Stomach smooth muscle (tissue), 2 donors: ENCODE results near the gene LRRC37A3.
"Not testable (repeated sequence)": the region's sequence is repeated elsewhere in the genome, so short reads cannot be mapped to it uniquely, and the experiment has no call there.

Experiments
- H3K27ac ChIP-seq: one replicate; pipeline ENCODE4 v1.7.0; 2013; ENCODE audit warnings: mild to moderate bottlenecking, low read length, inconsistent platforms
- H3K27me3 ChIP-seq, 2 donors: one replicate each; pipeline ENCODE4 v1.7.0; 2013; ENCODE audit warnings: low read length in 2 of 2; ENCODE audit not compliant: insufficient read depth in 2 of 2, control insufficient read depth in 1 of 2
- H3K36me3 ChIP-seq, 2 donors: one replicate each; pipeline ENCODE4 v1.7.0; 2013; ENCODE audit warnings: low read length in 2 of 2; ENCODE audit not compliant: control insufficient read depth in 2 of 2, insufficient read depth in 2 of 2
- H3K4me1 ChIP-seq: one replicate; pipeline ENCODE4 v1.7.0; 2013; ENCODE audit warnings: low read length; ENCODE audit not compliant: control insufficient read depth, insufficient read depth
- H3K4me3 ChIP-seq, 2 donors: one replicate each; pipeline ENCODE4 v1.7.0; 2013; ENCODE audit warnings: low read length in 2 of 2
- H3K9ac ChIP-seq, 2 donors: one replicate each; pipeline ENCODE4 v1.7.0; 2013; ENCODE audit warnings: low read length in 2 of 2, mild to moderate bottlenecking in 1 of 2
- H3K9me3 ChIP-seq, 2 donors: one replicate each; pipeline ENCODE4 v1.7.0; 2013; ENCODE audit warnings: low read length in 2 of 2; ENCODE audit not compliant: control insufficient read depth in 2 of 2
- donor health status: healthy.
- donor health status: Pancreatic carcinoma.

The LRRC37A3 gene

DNA sequence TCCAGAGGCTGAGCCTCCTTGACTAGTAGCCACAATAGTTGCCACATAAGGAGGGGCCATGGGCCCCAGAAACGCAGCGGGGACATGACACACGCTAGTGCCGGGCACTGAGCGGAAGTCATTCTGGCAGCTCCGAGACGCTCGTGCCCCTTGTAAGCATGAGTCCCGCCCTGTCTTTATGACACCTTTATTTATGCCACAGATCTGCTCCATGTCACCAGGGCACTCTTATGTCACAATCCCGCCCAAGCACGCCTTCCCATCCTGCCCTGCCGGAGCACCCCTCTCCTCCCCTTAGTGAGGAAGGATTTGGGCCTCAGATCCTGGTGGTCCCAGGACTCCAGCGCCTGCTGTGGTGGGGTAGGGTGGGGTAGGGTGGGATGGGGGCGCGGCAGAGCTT, 22.1 kb downstream of the LRRC37A3 start:
- not testable (repeated sequence) for H3K4me3 ChIP-seq, H3K36me3 ChIP-seq, H3K4me1 ChIP-seq, H3K27ac ChIP-seq, H3K9ac ChIP-seq, H3K27me3 ChIP-seq, H3K9me3 ChIP-seq

DNA sequence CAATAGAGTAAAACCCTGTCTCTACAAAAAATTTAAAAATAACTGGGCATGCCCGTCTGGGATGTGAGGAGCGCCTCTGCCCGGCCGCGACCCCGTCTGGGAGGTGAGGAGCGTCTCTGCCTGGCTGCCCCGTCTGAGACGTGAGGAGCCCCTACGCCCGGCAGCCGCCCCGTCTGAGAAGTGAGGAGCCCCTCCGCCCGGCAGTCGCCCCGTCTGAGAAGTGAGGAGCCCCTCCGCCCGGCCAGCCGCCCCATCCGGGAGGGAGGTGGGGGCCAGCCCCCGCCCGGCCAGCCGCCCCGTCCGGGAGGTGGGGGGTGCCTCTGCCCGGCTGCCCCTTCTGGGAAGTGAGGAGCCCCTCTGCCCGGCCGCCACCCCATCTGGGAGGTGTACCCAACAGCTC, 45.1 kb downstream of the LRRC37A3 start:
- not testable (repeated sequence) for H3K27ac ChIP-seq, H3K27me3 ChIP-seq, H3K4me1 ChIP-seq, H3K4me3 ChIP-seq, H3K9me3 ChIP-seq, H3K36me3 ChIP-seq, H3K9ac ChIP-seq

- H3K36me3 ChIP-seq, H3K4me1 ChIP-seq, H3K4me3 ChIP-seq, H3K9ac ChIP-seq, H3K27me3 ChIP-seq, H3K9me3 ChIP-seq, H3K27ac ChIP-seq: not testable (repeated sequence)
Observed at GRCh38 chr17:64847504-64848466, 71.5 kb downstream of the LRRC37A3 start.

GRCh38 chr17:64846892-64847291, 72.4 kb downstream of the LRRC37A3 start:
- not testable (repeated sequence) for H3K9ac ChIP-seq, H3K27me3 ChIP-seq, H3K4me1 ChIP-seq, H3K9me3 ChIP-seq, H3K36me3 ChIP-seq, H3K4me3 ChIP-seq, H3K27ac ChIP-seq

GRCh38 chr17:64843918-64844317, 75.4 kb downstream of the LRRC37A3 start:
- H3K9me3 ChIP-seq, H3K27ac ChIP-seq, H3K27me3 ChIP-seq, H3K9ac ChIP-seq, H3K4me1 ChIP-seq, H3K36me3 ChIP-seq, H3K4me3 ChIP-seq: not testable (repeated sequence)

GRCh38 chr17:64842900-64843299, 76.4 kb downstream of the LRRC37A3 start:
- not testable (repeated sequence) for H3K27ac ChIP-seq, H3K9me3 ChIP-seq, H3K9ac ChIP-seq, H3K27me3 ChIP-seq, H3K4me1 ChIP-seq, H3K36me3 ChIP-seq, H3K4me3 ChIP-seq

GRCh38 chr17:64840960-64841359, 78.3 kb downstream of the LRRC37A3 start:
- not testable (repeated sequence) for H3K4me1 ChIP-seq, H3K36me3 ChIP-seq, H3K4me3 ChIP-seq, H3K27me3 ChIP-seq, H3K9ac ChIP-seq, H3K27ac ChIP-seq, H3K9me3 ChIP-seq

DNA sequence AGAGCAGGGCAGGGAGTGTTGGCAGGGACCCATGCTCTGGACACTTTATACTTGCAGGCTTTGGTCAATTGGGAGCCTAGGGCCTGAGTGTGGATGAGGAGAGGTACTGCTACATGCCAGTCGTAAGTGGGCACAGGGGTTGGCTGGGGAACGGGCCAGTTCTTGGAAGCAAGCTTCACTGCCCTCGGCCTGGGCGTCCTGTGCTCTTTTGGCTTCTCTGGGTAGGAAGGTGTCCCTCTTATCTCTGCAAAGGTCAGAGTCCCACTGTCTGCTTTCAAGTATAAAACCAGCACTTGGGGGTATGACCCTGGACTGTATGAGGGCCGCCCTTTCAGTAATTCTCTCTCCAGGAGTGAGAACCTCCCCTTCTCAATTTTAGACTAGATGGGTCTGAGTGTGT, 80.8 kb downstream of the LRRC37A3 start:
- H3K27ac ChIP-seq, H3K9me3 ChIP-seq, H3K4me3 ChIP-seq, H3K27me3 ChIP-seq, H3K4me1 ChIP-seq, H3K9ac ChIP-seq, H3K36me3 ChIP-seq: not testable (repeated sequence)

DNA sequence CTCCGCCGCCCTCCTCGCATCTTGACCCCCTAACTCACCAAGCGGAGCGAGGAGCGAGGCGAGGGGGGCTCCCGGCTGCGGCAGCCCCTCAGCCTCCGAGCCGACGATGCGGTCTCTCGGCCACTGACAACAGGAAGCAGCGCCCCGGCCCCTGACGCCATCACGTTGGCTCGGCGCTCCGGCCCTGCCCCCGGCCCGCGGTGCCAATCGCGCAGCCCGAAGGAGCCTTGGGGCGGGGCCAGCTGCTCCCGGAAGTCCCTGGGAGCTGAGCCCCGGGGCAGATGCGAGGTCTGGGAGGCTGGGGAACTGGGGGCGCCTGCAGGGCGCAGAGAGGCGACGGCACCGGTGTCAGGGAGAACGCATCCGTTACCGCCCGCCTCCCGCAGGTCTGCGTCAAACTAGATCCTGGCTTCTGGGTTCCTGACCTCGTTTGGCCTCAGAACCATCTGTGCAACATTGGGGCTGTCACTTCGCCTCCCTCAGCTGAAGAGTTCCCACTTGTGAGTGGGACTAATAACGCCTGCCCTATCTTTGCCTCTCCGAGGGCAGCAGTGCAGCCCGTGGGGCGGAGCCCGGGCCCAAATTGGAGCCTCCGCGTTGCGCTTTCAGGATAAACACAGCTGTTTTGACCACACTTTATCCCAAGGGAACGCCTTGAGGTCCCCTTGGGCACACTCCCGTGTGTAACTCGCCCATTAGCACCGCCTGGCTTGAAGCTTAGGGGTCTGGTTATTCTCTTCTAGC, 82.1 kb downstream of the LRRC37A3 start:
- Histone ChIP-seq H3K9ac (peak overlapping the region; percentile 57 to 64), H3K27ac (peak overlapping the region; percentile 66), H3K4me3 (peak overlapping the region; percentile 54 to 71)
- H3K9me3 ChIP-seq, H3K36me3 ChIP-seq, H3K27me3 ChIP-seq, H3K4me1 ChIP-seq: not testable (repeated sequence)

DNA sequence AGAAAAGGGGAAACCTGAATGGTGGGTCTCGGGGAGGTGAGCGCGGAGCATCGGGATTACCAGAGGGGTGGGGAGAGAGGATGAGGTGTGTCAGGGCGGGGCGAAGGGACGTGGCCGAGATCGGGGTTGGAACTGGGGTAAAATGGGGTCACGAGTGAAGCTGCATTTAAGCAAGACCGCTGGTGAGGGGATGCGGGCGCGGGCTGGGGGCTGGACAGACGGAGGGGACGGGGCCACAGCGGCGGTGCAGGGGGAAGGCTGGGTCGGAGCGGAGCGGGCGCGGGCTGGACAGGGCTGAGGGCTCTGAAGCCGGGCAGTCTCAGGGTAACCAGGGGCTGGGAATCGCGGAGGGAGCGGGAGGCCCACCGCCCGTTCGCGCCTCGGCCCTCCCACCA, 82.7 kb downstream of the LRRC37A3 start:
- peak overlapping the region; percentile 54 to 71 for H3K4me3 ChIP-seq
- not testable (repeated sequence) for H3K9me3 ChIP-seq, H3K4me1 ChIP-seq, H3K27me3 ChIP-seq, H3K36me3 ChIP-seq
- peak overlapping the region; percentile 57 to 64 for H3K9ac ChIP-seq
- H3K27ac ChIP-seq = peak overlapping the region; percentile 66

DNA sequence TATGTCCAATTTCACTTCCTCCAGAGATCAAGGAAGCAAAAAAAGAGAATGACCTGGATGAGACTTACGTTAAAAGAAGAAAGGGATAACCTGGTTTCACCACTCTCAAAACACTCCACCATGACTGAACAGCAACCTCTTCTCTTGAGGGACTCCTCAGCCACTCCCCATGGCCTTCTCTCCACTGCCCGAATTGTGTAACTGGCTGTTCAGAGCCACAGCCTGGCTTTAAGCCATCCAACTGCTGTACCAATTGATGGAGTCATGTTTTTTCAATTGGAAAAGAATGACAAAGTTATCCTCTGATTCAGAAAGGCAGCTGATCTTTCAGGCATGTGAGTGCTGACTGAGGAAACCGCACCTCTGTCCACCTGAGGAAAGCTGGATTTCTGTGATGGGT, 85.2 kb downstream of the LRRC37A3 start:
- H3K9ac ChIP-seq, H3K4me3 ChIP-seq, H3K36me3 ChIP-seq, H3K4me1 ChIP-seq, H3K27me3 ChIP-seq, H3K9me3 ChIP-seq, H3K27ac ChIP-seq: not testable (repeated sequence)
